GM19452 (cell line): ENCODE results near the gene LRP1.

Experiments used
- ATAC-seq: cut with Tn5 transposase; IDR thresholded peaks from one replicate; pipeline ENCODE4 v1.9.1; 2021; ENCODE audit not compliant: unreplicated experiment

The LRP1 gene

GRCh38 chr12:57208631-57209282 is 80.5 kb downstream of the LRP1 start:
- no peak for ATAC-seq

GRCh38 chr12:57209916-57210315 is 81.6 kb downstream of the LRP1 start:
- no peak for ATAC-seq

GRCh38 chr12:57210461-57210860 is 82.2 kb downstream of the LRP1 start:
- ATAC-seq: no peak

GRCh38 chr12:57210926-57211692 is 82.8 kb downstream of the LRP1 start:
- no peak for ATAC-seq

- ATAC-seq: no peak
Measured at GRCh38 chr12:57211791-57212700, 83.8 kb downstream of the LRP1 start.

GRCh38 chr12:57212701-57213057 is 84.4 kb downstream of the LRP1 start:
- no peak for ATAC-seq

GRCh38 chr12:57213058-57213715 is 84.9 kb downstream of the LRP1 start:
- no peak for ATAC-seq

- ATAC-seq: no peak
Measured at GRCh38 chr12:57213763-57214397, 85.6 kb downstream of the LRP1 start.

- ATAC-seq: no peak
Measured at GRCh38 chr12:57214398-57214781, 86.1 kb downstream of the LRP1 start.

GRCh38 chr12:57215065-57215464 is 86.8 kb downstream of the LRP1 start:
- no peak for ATAC-seq

- ATAC-seq: no peak
Measured at GRCh38 chr12:57215668-57216013, 87.4 kb downstream of the LRP1 start.

GRCh38 chr12:57216014-57216911 is 88.0 kb downstream of the LRP1 start, which contains the start of gene NXPH4:
TSS of gene NXPH4 (plus strand) at chr12:57216794. CDS start at chr12:57216970, 176 bp downstream.
- ATAC-seq: no peak

GRCh38 chr12:57216921-57217879 is 88.9 kb downstream of the LRP1 start:
- no peak for ATAC-seq

GRCh38 chr12:57218030-57218853 is 90.0 kb downstream of the LRP1 start:
- ATAC-seq: no peak

- no peak for ATAC-seq
Measured at GRCh38 chr12:57219205-57219992, 91.1 kb downstream of the LRP1 start.

- no peak for ATAC-seq
Measured at GRCh38 chr12:57219993-57220754, 91.9 kb downstream of the LRP1 start.
